ENCODE results near the gene IGLL5.

- TF ChIP-seq EZH2phosphoT487 (IDR thresholded peaks at IDR 0.05; ENCODE audit: insufficient read depth, low read depth) (no peak), EZH2 (IDR thresholded peaks at IDR 0.05; ENCODE audit: insufficient read depth, poor library complexity, severe bottlenecking) (no peak)
These were observed 49.3 kb upstream of the IGLL5 start for GRCh38 chr22:22838148-22838786.
